NCI-H1436 (cell line): ENCODE measurements around the gene PRDX4.
"Not testable (repeated sequence)": the region's sequence is repeated elsewhere in the genome, so short reads cannot be mapped to it uniquely, and the experiment has no call there.

Source experiments
- DNase-seq: peaks from one replicate; lab custom pipeline; 2025; lab: John Stamatoyannopoulos, UW

The PRDX4 gene

DNA sequence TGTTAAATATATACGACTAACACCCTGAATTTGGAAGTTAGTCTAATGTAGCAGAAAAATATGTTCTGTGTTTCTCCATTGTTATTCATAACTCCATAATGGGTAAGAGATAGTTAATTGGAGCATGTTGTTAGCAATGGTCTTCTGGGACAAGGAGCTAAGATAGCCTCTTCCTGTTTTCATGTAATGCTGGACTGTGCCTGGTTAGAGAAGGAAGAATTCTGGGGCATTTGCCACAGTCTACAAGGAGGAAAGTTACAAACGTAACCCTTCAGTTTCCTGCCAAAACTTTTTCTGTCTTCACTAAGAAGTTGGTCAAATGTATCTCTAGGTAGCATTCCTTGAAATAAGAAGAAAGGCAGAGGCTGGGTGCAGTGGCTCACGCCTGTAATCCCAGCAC lies 5.8 kb downstream of the PRDX4 start:
- DNase-seq = no peak

DNA sequence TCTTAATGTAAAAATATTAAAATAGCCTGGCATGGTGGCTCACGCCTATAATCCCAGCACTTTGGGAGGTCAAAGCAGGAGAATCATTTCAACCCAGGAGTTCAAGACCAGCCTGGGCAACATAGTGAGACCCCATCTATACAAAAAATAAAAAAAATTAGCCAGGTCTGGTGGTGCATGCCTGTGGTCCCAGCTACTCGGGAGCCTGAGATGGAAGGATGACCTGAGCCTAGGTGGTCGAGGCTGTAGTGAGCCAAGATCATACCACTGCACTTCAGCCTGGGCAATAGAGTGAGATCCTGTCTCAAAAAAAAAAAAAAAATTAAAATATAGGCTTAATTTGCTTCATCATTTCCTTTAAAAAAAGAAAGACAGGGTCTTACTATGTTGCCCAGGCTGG lies 9.2 kb downstream of the PRDX4 start:
- not testable (repeated sequence) for DNase-seq

GRCh38 chrX:23692166-23692565 lies 24.9 kb downstream of the PRDX4 start:
- DNase-seq = no peak

DNA sequence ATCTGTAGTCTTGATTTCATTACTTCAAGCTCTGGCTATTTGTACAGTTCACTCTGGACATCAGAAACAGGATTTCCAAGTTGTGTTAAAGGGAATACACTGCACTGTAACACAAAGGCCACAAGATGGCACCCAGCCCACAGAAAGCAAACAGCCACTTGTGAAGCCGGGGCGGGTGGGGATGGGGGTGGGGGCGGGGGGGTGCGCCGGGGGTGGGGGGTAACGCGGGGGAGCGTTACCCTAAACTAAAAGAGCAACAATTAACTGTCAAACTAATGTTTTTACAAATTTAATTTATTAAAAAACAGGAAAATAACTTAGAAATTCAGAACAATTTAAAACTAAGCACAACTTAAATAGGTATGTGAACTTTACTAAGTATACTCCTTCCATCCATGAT lies 27.3 kb downstream of the PRDX4 start:
- DNase-seq = peak; percentile 12

DNA sequence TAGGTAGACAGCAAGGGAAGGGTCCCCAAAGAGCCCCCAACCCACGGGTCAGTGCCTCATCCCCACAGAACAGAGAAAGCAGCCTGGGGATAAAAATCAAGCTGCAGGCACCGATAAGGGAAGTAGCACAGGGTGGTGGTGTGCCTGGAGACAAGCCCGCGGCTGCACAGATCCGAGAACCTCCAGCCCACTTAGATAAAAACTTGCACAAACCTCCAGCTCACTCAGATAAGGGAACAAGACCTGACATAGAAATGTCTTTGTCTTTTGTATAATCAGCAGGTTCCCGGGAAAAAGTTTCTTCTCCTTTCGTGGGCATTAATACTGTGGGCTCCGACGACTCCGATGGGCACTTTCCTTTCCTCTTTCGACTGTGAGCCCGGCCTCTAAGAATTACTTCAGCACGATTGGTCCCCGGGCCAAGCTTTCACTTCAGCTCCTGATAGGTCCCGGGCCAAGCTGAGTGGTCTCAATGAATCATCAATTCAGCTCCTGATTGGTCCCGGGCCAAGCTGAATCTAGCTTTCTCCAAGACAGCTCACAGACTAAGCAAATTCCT lies 32.4 kb downstream of the PRDX4 start:
- no peak for DNase-seq

DNA sequence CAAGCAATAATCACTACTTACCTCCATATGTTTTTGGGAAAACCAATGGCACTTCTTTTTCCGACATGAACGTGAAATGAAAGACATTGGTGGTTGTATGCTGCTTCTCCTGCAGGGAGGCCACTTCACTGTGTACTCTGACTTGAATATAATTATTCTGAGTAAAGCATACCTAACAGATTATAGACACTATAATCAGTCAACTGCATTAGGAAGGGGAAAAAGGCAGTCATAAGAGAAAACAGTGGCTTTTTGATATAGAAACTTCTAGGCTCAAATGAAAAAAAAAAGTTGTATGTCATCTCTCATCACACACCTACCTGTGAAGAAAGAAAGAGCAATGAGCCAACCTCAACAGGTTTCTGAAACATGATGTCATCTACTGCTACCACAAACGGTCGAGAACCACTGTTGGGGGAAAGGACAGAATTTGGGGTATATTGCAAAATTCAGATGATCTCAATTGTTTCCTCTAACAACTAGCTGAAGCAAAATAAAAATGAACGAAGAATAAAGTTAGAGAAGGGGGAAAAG lies 37.4 kb downstream of the PRDX4 start:
- DNase-seq = no peak

- no peak for DNase-seq
Observed at GRCh38 chrX:23705235-23705634, 37.9 kb downstream of the PRDX4 start.

- DNase-seq = no peak
Observed at GRCh38 chrX:23720117-23720677, 52.9 kb downstream of the PRDX4 start.

DNA sequence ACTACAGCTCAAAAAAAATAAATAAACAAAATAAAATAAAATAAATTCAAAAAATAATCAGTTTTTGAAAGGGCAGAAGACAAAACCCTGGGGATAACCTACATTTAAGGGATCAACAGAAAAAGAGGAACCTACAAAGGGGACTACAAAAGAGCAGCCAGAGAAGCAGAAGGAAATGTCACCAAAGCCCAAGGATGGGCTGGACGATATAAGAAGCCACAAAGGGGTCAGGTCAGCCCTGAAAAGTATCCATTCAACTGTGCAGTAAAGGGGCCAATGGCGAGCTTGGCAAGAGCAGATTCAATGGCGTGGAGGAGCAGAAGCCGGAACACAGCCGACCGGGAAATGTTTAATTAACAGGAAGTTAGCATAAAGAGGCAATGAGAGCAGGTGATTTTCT lies 58.9 kb downstream of the PRDX4 start:
- no peak for DNase-seq

- DNase-seq = no peak
Observed at GRCh38 chrX:23727206-23727605, 59.9 kb downstream of the PRDX4 start.

- DNase-seq = no peak
Observed at GRCh38 chrX:23729214-23729613, 61.9 kb downstream of the PRDX4 start.

GRCh38 chrX:23731951-23732350 lies 64.7 kb downstream of the PRDX4 start:
- DNase-seq = no peak

DNA sequence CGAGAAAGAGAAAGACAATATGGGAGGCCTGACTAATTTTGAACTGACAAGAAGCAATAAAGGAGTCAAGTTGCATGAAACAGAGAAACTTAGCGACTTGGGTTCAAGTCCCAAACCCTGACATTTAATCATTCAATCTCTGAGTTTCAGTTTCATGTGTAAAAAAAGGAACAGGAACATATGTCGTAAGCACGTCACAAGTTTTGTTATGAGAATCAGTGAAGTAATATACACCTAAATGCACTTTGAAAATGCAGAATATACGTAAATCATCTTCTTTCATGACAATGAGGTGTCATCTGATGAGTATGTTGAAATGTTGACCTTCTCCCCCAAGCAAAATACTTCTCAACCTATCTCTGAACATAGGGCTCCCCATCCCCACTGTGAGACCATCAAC lies 65.4 kb downstream of the PRDX4 start:
- DNase-seq = no peak
